Immature natural killer cell (primary cell): ENCODE results near the gene RASA3. TPM values are rescaled to one million over a fixed set of nuclear protein-coding genes. Genes with fewer than 3 reads are reported as not detected.

ENCODE experiments used
- DNase-seq, 3 donors: peaks; one replicate each; pipeline ENCODE4 v3.0.0; 2022; ENCODE audit warnings: mixed read lengths in 1 of 3
- H3K27ac Mint-ChIP-seq, 6 donors: one replicate each; pipeline ENCODE4 v1.8.0; 2020; ENCODE audit warnings: mixed read lengths in 6 of 6, mild to moderate bottlenecking in 5 of 6, inconsistent platforms in 4 of 6, moderate library complexity in 3 of 6
- H3K27me3 Mint-ChIP-seq, 3 donors: one replicate each; pipeline ENCODE4 v1.8.0; 2020 to 2021; ENCODE audit warnings: low read depth in 3 of 3, mild to moderate bottlenecking in 3 of 3, mixed read lengths in 3 of 3, moderate library complexity in 3 of 3, inconsistent platforms in 1 of 3
- H3K36me3 Mint-ChIP-seq, 3 donors: one replicate each; pipeline ENCODE4 v1.8.0; 2020; ENCODE audit warnings: mixed read lengths in 3 of 3, inconsistent platforms in 2 of 3, mild to moderate bottlenecking in 2 of 3
- H3K4me1 Mint-ChIP-seq, 2 donors: one replicate each; pipeline ENCODE4 v1.8.0; 2020; ENCODE audit warnings: inconsistent platforms in 2 of 2, mild to moderate bottlenecking in 2 of 2, mixed read lengths in 2 of 2, moderate library complexity in 1 of 2
- H3K4me3 Mint-ChIP-seq, 5 donors: one replicate each; pipeline ENCODE4 v1.8.0; 2020; ENCODE audit warnings: mild to moderate bottlenecking in 5 of 5, mixed read lengths in 5 of 5, inconsistent platforms in 3 of 5, moderate library complexity in 3 of 5
- H3K9me3 Mint-ChIP-seq, 6 donors: one replicate each; pipeline ENCODE4 v1.8.0; 2020; ENCODE audit warnings: mild to moderate bottlenecking in 6 of 6, mixed read lengths in 6 of 6, inconsistent platforms in 4 of 6, moderate library complexity in 3 of 6
- polyA plus RNA-seq, 3 donors: library from polyadenylated mRNA; unstranded; fragments of 300-500 nt; fragmentation: Illumina TruSeq; gene quantifications; one replicate each; pipeline ENCODE4 v1.2.3, GENCODE V29; 2021

Gene RASA3
- polyA plus RNA-seq, 3 donors from 2014 or later, result 37.4 to 153 (median 64.8) TPM

GRCh38 chr13:114093118-114093517 lies 39.3 kb downstream of the RASA3 start:
- DNase-seq, result no peak
- H3K4me3 Mint-ChIP-seq, result peak overlapping the region in 4 of 5 donors; percentile 0 to 4 (median 1)
- peaks cover 17 to 48% (median 22%) of the 10 kb centered on the region in 3 donors for H3K27me3 Mint-ChIP-seq
- H3K4me1 Mint-ChIP-seq, result peaks cover 92 to 100% of the 10 kb centered on the region in 2 donors
- peak overlapping the region; percentile 5 to 96 (median 82) for H3K27ac Mint-ChIP-seq
- H3K9me3 Mint-ChIP-seq, result peaks cover 0 to 24% (median 8%) of the 10 kb centered on the region in 6 donors
- H3K36me3 Mint-ChIP-seq, result peaks cover 19 to 40% (median 24%) of the 10 kb centered on the region in 3 donors

- Mint-ChIP-seq H3K36me3 (peaks cover 19 to 40% (median 24%) of the 10 kb centered on the region in 3 donors), H3K27ac (peak overlapping the region in 5 of 6 donors; percentile 61 to 96 (median 67)), H3K9me3 (peaks cover 0 to 24% (median 8%) of the 10 kb centered on the region in 6 donors), H3K4me3 (no peak overlapping the region), H3K4me1 (peaks cover 91 to 97% of the 10 kb centered on the region in 2 donors), H3K27me3 (peaks cover 16 to 48% (median 17%) of the 10 kb centered on the region in 3 donors)
- no peak for DNase-seq
Observed at GRCh38 chr13:114092468-114092867, 40.0 kb downstream of the RASA3 start.

- DNase-seq, result no peak
- Mint-ChIP-seq H3K9me3 (peaks cover 0 to 24% (median 4%) of the 10 kb centered on the region in 6 donors), H3K27me3 (peaks cover 7 to 35% (median 13%) of the 10 kb centered on the region in 3 donors), H3K27ac (peak overlapping the region; percentile 61 to 96 (median 88)), H3K4me1 (peaks cover 73 to 77% of the 10 kb centered on the region in 2 donors), H3K4me3 (peak overlapping the region; percentile 52 to 74 (median 60)), H3K36me3 (peaks cover 19 to 29% (median 24%) of the 10 kb centered on the region in 3 donors)
Observed at GRCh38 chr13:114090476-114090875, 41.9 kb downstream of the RASA3 start.

- Mint-ChIP-seq H3K36me3 (peaks cover 19 to 29% (median 24%) of the 10 kb centered on the region in 3 donors), H3K27ac (peak overlapping the region; percentile 61 to 96 (median 88)), H3K4me3 (peak overlapping the region; percentile 7 to 74 (median 60)), H3K27me3 (peaks cover 7 to 35% (median 13%) of the 10 kb centered on the region in 3 donors), H3K9me3 (peaks cover 0 to 24% (median 4%) of the 10 kb centered on the region in 6 donors), H3K4me1 (peaks cover 68 to 71% of the 10 kb centered on the region in 2 donors)
- no peak for DNase-seq
Observed at GRCh38 chr13:114089751-114090400, 42.5 kb downstream of the RASA3 start.

GRCh38 chr13:114089341-114089740 lies 43.1 kb downstream of the RASA3 start:
- DNase-seq, result no peak
- no peak overlapping the region for H3K4me3 Mint-ChIP-seq

GRCh38 chr13:114088863-114089262 lies 43.6 kb downstream of the RASA3 start:
- DNase-seq, result no peak
- H3K27ac Mint-ChIP-seq, result peak overlapping the region in 4 of 6 donors; percentile 26 to 81 (median 54)
- peaks cover 17 to 27% (median 24%) of the 10 kb centered on the region in 3 donors for H3K36me3 Mint-ChIP-seq
- peak overlapping the region in 2 of 5 donors; percentile 5 to 10 for H3K4me3 Mint-ChIP-seq
- H3K9me3 Mint-ChIP-seq, result peaks cover 0 to 24% (median 4%) of the 10 kb centered on the region in 6 donors
- peaks cover 59 to 61% of the 10 kb centered on the region in 2 donors for H3K4me1 Mint-ChIP-seq
- H3K27me3 Mint-ChIP-seq, result peaks cover 7 to 35% (median 13%) of the 10 kb centered on the region in 3 donors

More at GRCh38 chr13:114089341-114089740, 43.1 kb downstream of the RASA3 start:
- peaks cover 7 to 35% (median 13%) of the 10 kb centered on the region in 3 donors for H3K27me3 Mint-ChIP-seq
- peaks cover 64 to 65% of the 10 kb centered on the region in 2 donors for H3K4me1 Mint-ChIP-seq
- H3K9me3 Mint-ChIP-seq, result peaks cover 0 to 24% (median 4%) of the 10 kb centered on the region in 6 donors
- H3K27ac Mint-ChIP-seq, result peak overlapping the region in 2 of 6 donors; percentile 28 to 62
- peaks cover 19 to 29% (median 24%) of the 10 kb centered on the region in 3 donors for H3K36me3 Mint-ChIP-seq

GRCh38 chr13:114088234-114088633 lies 44.2 kb downstream of the RASA3 start:
- DNase-seq, result no peak
- peak overlapping the region in 5 of 6 donors; percentile 40 to 78 (median 62) for H3K27ac Mint-ChIP-seq
- peaks cover 8 to 35% (median 13%) of the 10 kb centered on the region in 3 donors for H3K27me3 Mint-ChIP-seq
- no peak overlapping the region for H3K4me3 Mint-ChIP-seq
- H3K36me3 Mint-ChIP-seq, result peaks cover 11 to 21% (median 18%) of the 10 kb centered on the region in 3 donors
- peaks cover 0 to 18% (median 4%) of the 10 kb centered on the region in 6 donors for H3K9me3 Mint-ChIP-seq
- peaks cover 53 to 55% of the 10 kb centered on the region in 2 donors for H3K4me1 Mint-ChIP-seq

GRCh38 chr13:114087430-114087829 lies 45.0 kb downstream of the RASA3 start:
- Mint-ChIP-seq H3K4me1 (peaks cover 55 to 56% of the 10 kb centered on the region in 2 donors), H3K9me3 (peaks cover 0 to 11% (median 3%) of the 10 kb centered on the region in 6 donors), H3K4me3 (no peak overlapping the region), H3K36me3 (peaks cover 13 to 21% (median 21%) of the 10 kb centered on the region in 3 donors), H3K27me3 (peaks cover 11 to 35% (median 13%) of the 10 kb centered on the region in 3 donors), H3K27ac (peak overlapping the region in 4 of 6 donors; percentile 45 to 78 (median 54))
- no peak for DNase-seq

- peak overlapping the region; percentile 17 to 77 (median 69) for H3K27ac Mint-ChIP-seq
- H3K4me3 Mint-ChIP-seq, result no peak overlapping the region
- DNase-seq, result no peak
- peaks cover 12 to 35% (median 15%) of the 10 kb centered on the region in 3 donors for H3K27me3 Mint-ChIP-seq
- peaks cover 48 to 51% of the 10 kb centered on the region in 2 donors for H3K4me1 Mint-ChIP-seq
- H3K9me3 Mint-ChIP-seq, result peaks cover 0 to 2% (median 0%) of the 10 kb centered on the region in 6 donors
- peaks cover 5 to 9% (median 6%) of the 10 kb centered on the region in 3 donors for H3K36me3 Mint-ChIP-seq
Observed at GRCh38 chr13:114082849-114083645, 49.4 kb downstream of the RASA3 start.

- Mint-ChIP-seq H3K4me1 (peaks cover 55% of the 10 kb centered on the region in 2 donors), H3K27me3 (peaks cover 20 to 34% (median 25%) of the 10 kb centered on the region in 3 donors), H3K27ac (peak overlapping the region; percentile 49 to 77 (median 64)), H3K4me3 (peak overlapping the region in 2 of 5 donors; percentile 9 to 17), H3K9me3 (peaks cover 0 to 4% (median 0%) of the 10 kb centered on the region in 6 donors), H3K36me3 (peaks cover 5 to 9% (median 6%) of the 10 kb centered on the region in 3 donors)
- DNase-seq, result no peak
Observed at GRCh38 chr13:114081761-114082681, 50.4 kb downstream of the RASA3 start.

- Mint-ChIP-seq H3K27me3 (peaks cover 24 to 44% (median 35%) of the 10 kb centered on the region in 3 donors), H3K36me3 (peaks cover 12 to 13% (median 13%) of the 10 kb centered on the region in 3 donors), H3K9me3 (peaks cover 0 to 4% (median 0%) of the 10 kb centered on the region in 6 donors), H3K27ac (peak overlapping the region; percentile 35 to 77 (median 72)), H3K4me1 (peaks cover 64 to 66% of the 10 kb centered on the region in 2 donors), H3K4me3 (peak overlapping the region in 2 of 5 donors; percentile 9 to 17)
- no peak for DNase-seq
Observed at GRCh38 chr13:114080739-114081561, 51.5 kb downstream of the RASA3 start.
